Erythroblast (primary cell): ENCODE data around the gene JADE2.
"Not testable (repeated sequence)": the region's sequence is repeated elsewhere in the genome, so short reads cannot be mapped to it uniquely, and the experiment has no call there.

ENCODE experiments used
- DNase-seq, 2 experiments: peaks; one replicate each; lab custom pipeline; 2025; lab: John Stamatoyannopoulos, UW
- GATA1 ChIP-seq: IDR thresholded peaks from 2 replicates; pipeline ENCODE4 v1.6.1; 2011; ENCODE audit warnings: low read depth, mild to moderate bottlenecking, control low read depth, low read length, moderate library complexity
- POLR2A ChIP-seq: IDR thresholded peaks from 2 replicates; pipeline ENCODE4 v1.6.1; 2011; ENCODE audit warnings: mild to moderate bottlenecking, low read length

The JADE2 gene

GRCh38 chr5:134524826-134525682 is at the start of gene JADE2:
Gene JADE2, plus strand, starts transcription at chr5:134525670. Its CDS starts 10,188 bp downstream, at chr5:134535858.
- TF ChIP-seq GATA1 = no peak
- TF ChIP-seq POLR2A = peak; percentile 43
- peak; percentile 83 to 84 for DNase-seq

GRCh38 chr5:134477462-134478245 is 47.8 kb upstream of the JADE2 start:
- TF ChIP-seq POLR2A (no peak), GATA1 (no peak)
- DNase-seq = no peak

DNA sequence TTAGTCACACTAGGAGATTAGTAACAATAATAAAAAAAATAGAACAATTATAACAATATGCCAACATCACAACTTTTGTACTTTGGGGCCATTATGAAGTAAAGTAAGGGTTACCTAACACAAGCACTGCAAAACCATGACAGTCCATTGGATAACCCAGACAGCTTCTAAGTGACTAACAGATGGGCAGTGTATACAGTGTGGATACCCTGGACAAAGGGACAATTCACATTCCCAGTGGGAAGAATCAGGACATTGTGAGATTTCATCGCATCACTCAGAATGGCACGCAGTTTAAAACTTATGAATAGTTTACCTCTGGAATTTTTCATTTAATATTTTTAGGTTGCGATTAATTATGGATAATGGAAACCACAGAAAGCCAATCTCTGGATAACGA is 45.6 kb upstream of the JADE2 start:
- no peak for TF ChIP-seq GATA1
- TF ChIP-seq POLR2A = no peak
- DNase-seq = no peak

- DNase-seq = no peak
- TF ChIP-seq POLR2A = no peak
- no peak for TF ChIP-seq GATA1
Measured at GRCh38 chr5:134489227-134489944, 36.1 kb upstream of the JADE2 start.

DNA sequence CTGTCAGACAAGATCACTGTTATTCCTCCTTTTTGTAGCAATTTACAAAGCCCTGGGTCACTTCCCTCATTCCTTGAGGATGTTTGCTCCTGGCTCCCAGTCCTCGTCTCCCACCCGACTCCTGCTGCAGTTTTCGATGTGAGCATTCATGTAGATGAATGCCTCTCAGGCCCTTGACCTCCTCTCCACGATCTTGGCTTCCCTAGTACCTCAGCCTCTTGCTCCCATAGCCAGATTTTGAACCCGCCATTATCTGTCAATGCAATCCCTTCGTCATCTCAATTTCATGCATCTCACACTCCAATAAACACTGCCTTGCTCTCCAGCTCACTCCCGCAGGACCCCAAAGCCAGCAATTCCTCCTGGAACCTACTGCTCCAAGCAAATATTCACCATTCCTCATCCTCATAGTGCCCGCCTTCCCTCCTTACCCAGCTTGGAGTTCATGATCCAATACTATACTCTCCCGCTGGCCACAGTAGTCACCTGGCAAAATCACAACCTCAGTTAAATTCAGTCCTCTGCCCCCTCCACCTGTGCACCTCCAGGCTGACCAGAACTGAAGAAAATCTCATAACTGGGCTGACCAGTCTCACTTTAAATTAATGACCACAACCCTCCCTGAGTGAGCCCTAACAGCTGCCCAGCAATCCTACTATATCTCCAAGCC is 35.1 kb upstream of the JADE2 start:
- DNase-seq = no peak
- TF ChIP-seq POLR2A (no peak), GATA1 (no peak)

- TF ChIP-seq POLR2A = no peak
- TF ChIP-seq GATA1 = no peak
- DNase-seq = no peak
Measured at GRCh38 chr5:134490925-134491271, 34.6 kb upstream of the JADE2 start.

DNA sequence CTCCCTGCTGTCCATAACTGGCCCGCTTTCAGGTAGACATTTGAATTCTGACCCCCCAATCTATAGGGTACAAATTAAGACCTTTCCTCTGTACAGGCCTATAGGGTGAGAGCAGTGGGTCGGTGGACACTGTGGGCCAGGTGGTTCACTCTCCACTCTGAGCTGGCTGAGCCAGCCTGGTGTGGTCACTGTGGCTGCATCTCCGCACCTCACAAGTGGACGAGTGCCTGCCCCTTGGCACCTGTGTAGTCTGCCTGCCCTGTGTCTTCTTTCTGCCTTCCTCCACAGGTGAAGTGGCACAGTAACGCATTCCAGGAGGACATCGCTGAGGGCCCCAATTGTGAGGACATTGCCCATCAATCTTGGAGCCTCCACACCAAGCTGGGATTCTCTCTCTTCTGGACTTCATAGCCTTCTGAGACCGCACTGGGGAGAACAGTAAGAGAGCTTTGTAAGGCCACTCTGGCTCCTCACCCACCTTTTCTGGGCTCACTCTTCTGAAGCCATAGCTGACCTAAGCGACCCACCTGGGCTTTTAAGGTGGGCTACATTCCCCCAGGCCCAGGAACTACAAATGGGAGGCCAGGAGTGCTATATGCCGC is 33.5 kb upstream of the JADE2 start:
- no peak for TF ChIP-seq POLR2A
- TF ChIP-seq GATA1 = no peak
- DNase-seq = no peak

- DNase-seq = no peak
- TF ChIP-seq GATA1 (no peak), POLR2A (no peak)
Measured at GRCh38 chr5:134492568-134492967, 32.9 kb upstream of the JADE2 start.

- no peak for DNase-seq
- no peak for TF ChIP-seq GATA1
- TF ChIP-seq POLR2A = no peak
Measured at GRCh38 chr5:134493461-134494055, 31.9 kb upstream of the JADE2 start.

- no peak for DNase-seq
- TF ChIP-seq GATA1 (no peak), POLR2A (no peak)
Measured at GRCh38 chr5:134494780-134495179, 30.7 kb upstream of the JADE2 start.

DNA sequence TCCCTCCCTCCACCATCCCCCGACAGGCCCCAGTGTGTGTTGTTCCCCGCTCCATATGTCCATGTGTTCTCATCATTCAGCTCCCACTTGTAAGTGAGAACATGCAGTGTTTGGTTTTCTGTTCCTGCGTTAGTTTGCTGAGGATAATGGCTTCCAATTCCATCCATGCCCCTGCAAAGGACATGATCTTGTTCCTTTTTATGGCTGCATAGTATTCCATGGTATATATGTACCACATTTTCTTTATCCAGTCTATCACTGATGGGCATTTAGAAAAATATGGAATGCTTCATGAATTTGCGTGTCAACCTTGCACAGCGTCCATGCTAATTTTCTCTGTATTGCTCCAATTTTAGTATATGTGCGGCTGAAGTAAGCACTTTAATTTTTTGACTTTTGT is 25.6 kb upstream of the JADE2 start:
- DNase-seq = not testable (repeated sequence)

DNA sequence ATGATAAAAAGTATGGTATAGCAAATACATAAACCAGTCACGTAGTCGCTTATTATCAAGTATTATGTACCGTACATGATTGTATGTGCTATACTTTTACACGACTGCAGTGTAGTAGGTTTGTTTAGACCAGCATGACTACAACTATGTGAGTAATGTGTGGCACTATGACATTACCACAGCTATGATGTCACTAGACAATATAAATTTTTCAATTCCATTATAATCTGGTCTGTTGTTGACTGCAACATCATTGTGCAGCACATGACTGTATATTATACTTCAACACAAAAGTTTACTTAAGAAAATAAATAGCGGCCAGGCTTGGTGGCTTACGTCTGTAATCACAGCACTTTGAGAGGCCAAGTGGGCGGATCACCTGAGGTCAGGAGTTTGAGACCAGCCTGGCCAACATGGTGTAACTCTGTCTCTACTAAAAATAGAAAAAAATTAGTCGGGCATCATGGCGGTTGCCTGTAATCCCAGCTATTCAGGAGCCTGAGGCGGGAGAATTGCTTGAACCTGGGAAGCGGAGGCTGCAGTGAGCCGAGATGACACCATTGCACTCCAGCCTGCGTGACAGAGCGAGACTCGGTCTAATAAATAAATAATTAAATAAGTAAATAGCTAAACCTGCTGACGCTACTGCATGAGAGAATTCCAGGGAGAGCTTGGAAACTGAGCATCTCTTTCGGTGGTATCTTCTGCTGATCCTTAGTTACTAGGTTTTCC is 24.6 kb upstream of the JADE2 start:
- no peak for DNase-seq
- no peak for TF ChIP-seq GATA1
- no peak for TF ChIP-seq POLR2A
